A673 (cell line): Measurements from ENCODE around the gene NKD2. TPM values are rescaled to one million over a fixed set of nuclear protein-coding genes. Genes with fewer than 3 reads are reported as not detected.

Source experiments
- BruUV-seq: library from RNA; stranded (reverse); fragments of 400-500 nt; replicated peaks from 2 replicates; lab custom pipeline; 2021; lab: Mats Ljungman, UMichigan
- CTCF ChIA-PET: fragments of 300-600 bp; sonication (Branson Sonifier 250); formaldehyde crosslinking; loops from one replicate; lab custom pipeline; 2022; ENCODE audit warnings: antibody characterized with exemption; lab: Charles Lee
- POLR2A ChIA-PET: fragments of 300-600 bp; sonication (Branson Sonifier 250); formaldehyde crosslinking; loops from one replicate; lab custom pipeline; 2022; ENCODE audit warnings: antibody characterized with exemption; ENCODE audit not compliant: low non-redundant PET; lab: Charles Lee
- DNase-seq: peaks from one replicate; pipeline ENCODE4 v3.0.0-alpha.2; 2015; ENCODE audit warnings: low spot score
- H3K27ac ChIP-seq: fragments of 200-600 bp; sonication (generic); 2 replicates; pipeline ENCODE4 v1.5.1; 2016; ENCODE audit warnings: mixed run types, low read depth, mild to moderate bottlenecking, mixed read lengths, antibody characterized with exemption, low read length; ENCODE audit not compliant: poor library complexity, severe bottlenecking
- H3K27me3 ChIP-seq: fragments of 200-600 bp; sonication (generic); replicated peaks from 2 replicates; pipeline ENCODE4 v1.6.1; 2017; ENCODE audit warnings: mixed run types, low read depth, mild to moderate bottlenecking, mixed read lengths, antibody characterized with exemption, low read length; ENCODE audit not compliant: insufficient read depth, poor library complexity
- H3K36me3 ChIP-seq: fragments of 200-600 bp; sonication (generic); 2 replicates; pipeline ENCODE4 v1.6.1; 2016; ENCODE audit warnings: mixed run types, mild to moderate bottlenecking, mixed read lengths, antibody characterized with exemption, low read length; ENCODE audit not compliant: insufficient read depth, poor library complexity, severe bottlenecking
- H3K4me1 ChIP-seq: fragments of 200-600 bp; sonication (generic); 2 replicates; pipeline ENCODE4 v1.6.1; 2017; ENCODE audit warnings: mixed run types, mild to moderate bottlenecking, mixed read lengths, antibody characterized with exemption, low read length; ENCODE audit not compliant: insufficient read depth, poor library complexity, severe bottlenecking
- H3K4me3 ChIP-seq: fragments of 200-600 bp; sonication (generic); 2 replicates; pipeline ENCODE4 v1.5.1; 2016; ENCODE audit warnings: low read depth, mixed run types, mild to moderate bottlenecking, mixed read lengths, low read length; ENCODE audit not compliant: poor library complexity, severe bottlenecking
- H3K9me3 ChIP-seq: fragments of 200-600 bp; sonication (generic); 2 replicates; pipeline ENCODE4 v1.6.1; 2016; ENCODE audit warnings: mixed run types, low read depth, mild to moderate bottlenecking, mixed read lengths, antibody characterized with exemption, low read length; ENCODE audit not compliant: poor library complexity, severe bottlenecking
- EZH2 ChIP-seq: fragments of 200-600 bp; sonication (generic); IDR thresholded peaks from 2 replicates; pipeline ENCODE4 v1.6.1; 2017; ENCODE audit warnings: borderline replicate concordance, low read depth, mild to moderate bottlenecking, mixed read lengths, antibody characterized with exemption, low read length; ENCODE audit not compliant: poor library complexity, severe bottlenecking
- intact Hi-C: fragments of 100-400 bp; cut with micrococcal nuclease; formaldehyde crosslinking; loops from one replicate; pipeline ENCODE4 v1.10.0; 2022; ENCODE audit not compliant: unreplicated experiment
- total RNA-seq: library from RNA; stranded (reverse); gene quantifications from 2 replicates; pipeline ENCODE4 v1.2.3, GENCODE V29; 2021
- TF ChIP-seq, protein P1 (sequence below): fragments of 300-800, 200-600 bp; sonication (generic); conservative IDR thresholded peaks from 2 replicates; pipeline ENCODE4 v1.5.1; 2017; ENCODE audit warnings: low read depth, mild to moderate bottlenecking, antibody characterized with exemption, low read length, moderate library complexity, mixed read lengths

Gene NKD2
- total RNA-seq, 1 experiment from 2014 or later, result 23.5 TPM

DNA sequence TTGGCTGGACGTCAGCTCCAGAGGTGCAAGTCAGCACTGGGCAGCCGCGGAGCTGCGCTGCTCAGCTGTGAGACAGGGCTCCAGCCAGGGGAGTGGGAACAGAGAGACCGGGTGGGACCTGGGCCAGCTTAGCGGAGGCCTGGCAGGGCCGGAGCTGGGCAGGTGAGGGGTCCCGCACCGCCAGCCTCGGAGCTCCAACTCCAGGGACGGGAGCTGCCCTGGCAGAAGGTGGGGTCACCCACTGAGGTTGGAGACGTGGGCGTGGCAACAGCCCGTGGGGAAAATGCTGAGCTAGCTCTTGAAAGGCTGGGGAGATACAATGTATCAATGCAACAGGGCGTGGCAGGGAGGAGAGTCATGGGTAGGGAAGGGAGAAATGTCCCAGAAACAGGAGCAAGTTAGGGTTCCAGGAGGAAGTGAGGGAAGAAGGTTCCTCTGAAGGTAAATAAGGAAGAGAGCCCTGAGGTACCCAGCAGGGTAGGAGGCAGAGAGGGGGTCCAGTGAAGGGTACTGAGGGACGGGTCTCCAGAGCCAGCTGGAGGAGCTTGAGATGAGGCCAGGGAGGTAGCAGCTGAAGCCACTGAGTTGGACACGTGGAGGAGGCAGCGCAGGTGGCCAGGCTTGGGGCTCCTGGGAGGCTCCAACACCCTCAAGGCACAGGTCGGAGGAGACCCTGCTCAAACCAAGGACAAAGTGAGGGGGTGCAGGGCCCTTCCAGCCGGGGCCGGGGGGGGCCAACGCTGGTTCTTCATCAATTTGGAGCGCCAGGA, 736 bp upstream of the NKD2 start:
- Histone ChIP-seq H3K36me3 (no peaks in the 10 kb centered on the region), H3K4me3 (peak overlapping the region; percentile 58), H3K9me3 (no peaks in the 10 kb centered on the region), H3K27me3 (no peaks in the 10 kb centered on the region), H3K27ac (no peak overlapping the region), H3K4me1 (peaks cover 31% of the 10 kb centered on the region)
- TF ChIP-seq, protein P1, sequence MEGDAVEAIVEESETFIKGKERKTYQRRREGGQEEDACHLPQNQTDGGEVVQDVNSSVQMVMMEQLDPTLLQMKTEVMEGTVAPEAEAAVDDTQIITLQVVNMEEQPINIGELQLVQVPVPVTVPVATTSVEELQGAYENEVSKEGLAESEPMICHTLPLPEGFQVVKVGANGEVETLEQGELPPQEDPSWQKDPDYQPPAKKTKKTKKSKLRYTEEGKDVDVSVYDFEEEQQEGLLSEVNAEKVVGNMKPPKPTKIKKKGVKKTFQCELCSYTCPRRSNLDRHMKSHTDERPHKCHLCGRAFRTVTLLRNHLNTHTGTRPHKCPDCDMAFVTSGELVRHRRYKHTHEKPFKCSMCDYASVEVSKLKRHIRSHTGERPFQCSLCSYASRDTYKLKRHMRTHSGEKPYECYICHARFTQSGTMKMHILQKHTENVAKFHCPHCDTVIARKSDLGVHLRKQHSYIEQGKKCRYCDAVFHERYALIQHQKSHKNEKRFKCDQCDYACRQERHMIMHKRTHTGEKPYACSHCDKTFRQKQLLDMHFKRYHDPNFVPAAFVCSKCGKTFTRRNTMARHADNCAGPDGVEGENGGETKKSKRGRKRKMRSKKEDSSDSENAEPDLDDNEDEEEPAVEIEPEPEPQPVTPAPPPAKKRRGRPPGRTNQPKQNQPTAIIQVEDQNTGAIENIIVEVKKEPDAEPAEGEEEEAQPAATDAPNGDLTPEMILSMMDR, result no peak
- TF ChIP-seq EZH2, result no peak
- no TSS peak for BruUV-seq
- POLR2A ChIA-PET, result no interaction called here
- intact Hi-C loops, result loop anchor here (5.0 kb wide), 1 partner anchor 134 kb away; no protein-coding TSS in a partner anchor
- CTCF ChIA-PET, result interaction anchor here (0.5 to 0.7 kb wide), 3 partner anchors 8 to 31 kb away, joined by 3 to 9 read pairs (median 4); no protein-coding TSS in a partner anchor
- no peak for DNase-seq

DNA sequence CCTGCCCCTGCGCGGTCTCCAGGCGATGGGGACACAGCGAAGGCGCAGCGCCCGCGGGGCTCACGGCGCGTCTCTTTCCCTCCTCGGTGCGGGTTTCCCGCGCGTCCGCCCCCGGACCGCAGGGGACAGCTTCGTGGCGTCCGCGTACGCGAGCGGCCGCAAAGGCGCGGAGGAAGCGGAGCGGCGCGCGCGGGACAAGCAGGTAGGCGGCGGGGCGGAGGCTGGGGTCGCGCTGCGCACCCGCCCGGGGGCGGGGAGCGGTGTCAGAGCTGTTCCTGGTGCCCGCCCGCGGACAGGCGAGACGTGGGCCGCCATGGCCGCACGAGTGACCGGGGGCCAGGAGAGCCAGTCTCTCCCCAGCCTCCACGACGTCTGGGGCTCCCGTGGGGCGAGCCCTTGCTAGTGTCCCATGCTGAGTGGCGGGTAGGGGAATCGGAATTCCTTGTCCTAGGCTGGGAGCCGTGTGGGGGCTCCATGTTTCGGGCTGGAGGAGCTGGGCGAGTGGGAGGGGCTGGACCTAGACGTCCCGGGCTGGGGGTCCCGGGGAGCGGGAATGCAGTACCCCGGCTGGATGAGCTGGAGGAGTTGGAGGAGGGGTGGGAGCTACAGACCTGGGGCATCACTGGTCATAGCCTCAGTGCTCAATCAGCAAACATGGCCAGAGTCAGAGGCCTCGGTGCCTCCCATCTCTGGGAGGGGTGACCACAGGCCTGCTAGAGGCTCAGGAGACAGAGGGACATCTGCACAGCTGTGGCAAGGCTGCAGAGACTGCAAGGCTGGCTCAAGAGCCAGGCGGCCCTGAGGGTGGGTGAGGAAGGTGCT, 968 bp downstream of the NKD2 start:
- Histone ChIP-seq H3K9me3 (no peaks in the 10 kb centered on the region), H3K27ac (peak overlapping the region; percentile 37), H3K36me3 (no peaks in the 10 kb centered on the region), H3K4me3 (peak overlapping the region; percentile 58), H3K27me3 (no peaks in the 10 kb centered on the region), H3K4me1 (peaks cover 18% of the 10 kb centered on the region)
- TF ChIP-seq EZH2, result no peak
- TF ChIP-seq, protein P1, result no peak
- intact Hi-C loops, result loop anchor here (5.0 kb wide), 1 partner anchor 133 kb away; no protein-coding TSS in a partner anchor
- no TSS peak for BruUV-seq
- POLR2A ChIA-PET, result no interaction called here
- DNase-seq, result no peak
- CTCF ChIA-PET, result no interaction called here

GRCh38 chr5:1010181-1010510, 1.5 kb downstream of the NKD2 start:
- no peaks in the 10 kb centered on the region for H3K36me3 ChIP-seq
- H3K4me1 ChIP-seq, result peaks cover 15% of the 10 kb centered on the region
- ChIA-PET CTCF (no interaction called here), POLR2A (no interaction called here)
- no peaks in the 10 kb centered on the region for H3K9me3 ChIP-seq
- DNase-seq, result no peak
- intact Hi-C loops, result no loop called here
- TF ChIP-seq, protein P1, result 0 out of 2 replicates have a peak, but pooled peaks have one; percentile 11
- TF ChIP-seq EZH2, result no peak
- H3K27ac ChIP-seq, result no peak overlapping the region
- H3K4me3 ChIP-seq, result peak overlapping the region; percentile 58
- BruUV-seq, result no TSS peak
- no peaks in the 10 kb centered on the region for H3K27me3 ChIP-seq
